Activated CD4-positive, alpha-beta memory T cell treated with anti-CD3 and anti-CD28 coated beads, Interleukin-2, amount 10 ng/mL, durations not matched to agents 7 days and 5 days (primary cell): Measurements from ENCODE around the gene TNFRSF21. TPM values are rescaled to one million over a fixed set of nuclear protein-coding genes. Genes with fewer than 3 reads are reported as not detected.

Experiments
- CTCF ChIA-PET: fragments of 350-600 bp; sonication (Branson Sonifier 250); formaldehyde crosslinking; loops from one replicate; lab custom pipeline; 2021; ENCODE audit warnings: antibody characterized with exemption, inconsistent platforms; lab: Charles Lee
- POLR2A ChIA-PET: fragments of 350-600 bp; sonication (Branson Sonifier 250); formaldehyde crosslinking; loops from one replicate; lab custom pipeline; 2021; ENCODE audit warnings: antibody characterized with exemption; lab: Charles Lee
- DNase-seq: peaks from one replicate; pipeline ENCODE4 v3.0.0-alpha.2; 2020
- H3K27ac Mint-ChIP-seq: one replicate; pipeline ENCODE4 v1.8.0; 2021; ENCODE audit warnings: mild to moderate bottlenecking, mixed read lengths
- H3K27me3 Mint-ChIP-seq: one replicate; pipeline ENCODE4 v1.8.0; 2021; ENCODE audit warnings: mixed read lengths
- H3K36me3 Mint-ChIP-seq: one replicate; pipeline ENCODE4 v1.8.0; 2021; ENCODE audit warnings: low read depth, mixed read lengths
- H3K4me1 Mint-ChIP-seq: one replicate; pipeline ENCODE4 v1.8.0; 2021; ENCODE audit warnings: mixed read lengths
- H3K4me3 Mint-ChIP-seq: one replicate; pipeline ENCODE4 v1.8.0; 2021; ENCODE audit warnings: mild to moderate bottlenecking, mixed read lengths
- H3K9me3 Mint-ChIP-seq: one replicate; pipeline ENCODE4 v1.8.0; 2021; ENCODE audit warnings: mixed read lengths
- total RNA-seq, 2 experiments: library from RNA; stranded (reverse); gene quantifications; one replicate each; pipeline ENCODE4 v1.2.3, GENCODE V29; 2021

Gene TNFRSF21
- total RNA-seq, 2 experiments from 2014 or later: 0.18 TPM; not detected in 1

DNA sequence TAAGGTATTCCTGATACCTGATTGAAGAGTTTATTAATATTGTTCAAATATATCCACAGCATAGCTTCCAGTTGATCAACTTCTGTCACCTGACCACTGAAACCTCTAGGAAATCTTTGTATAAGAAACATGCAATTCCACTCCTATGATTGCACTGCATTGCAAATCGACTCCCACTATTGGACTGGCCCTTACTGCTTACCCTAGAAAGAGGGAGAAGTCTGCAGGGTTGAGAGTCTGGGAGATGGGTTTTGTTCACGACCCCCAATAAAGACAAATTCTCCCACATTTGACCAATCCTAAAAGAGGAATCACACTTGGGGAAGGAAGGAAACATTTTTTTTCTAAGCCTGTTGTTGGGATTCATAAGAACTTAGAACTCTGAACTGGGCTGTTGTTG lies 43.7 kb downstream of the TNFRSF21 start:
- Mint-ChIP-seq H3K27ac (no peak overlapping the region), H3K27me3 (peaks cover 2% of the 10 kb centered on the region), H3K4me1 (no peaks in the 10 kb centered on the region), H3K9me3 (no peaks in the 10 kb centered on the region), H3K4me3 (no peak overlapping the region), H3K36me3 (no peaks in the 10 kb centered on the region)
- POLR2A ChIA-PET: no interaction called here
- CTCF ChIA-PET: no interaction called here
- DNase-seq: no peak

DNA sequence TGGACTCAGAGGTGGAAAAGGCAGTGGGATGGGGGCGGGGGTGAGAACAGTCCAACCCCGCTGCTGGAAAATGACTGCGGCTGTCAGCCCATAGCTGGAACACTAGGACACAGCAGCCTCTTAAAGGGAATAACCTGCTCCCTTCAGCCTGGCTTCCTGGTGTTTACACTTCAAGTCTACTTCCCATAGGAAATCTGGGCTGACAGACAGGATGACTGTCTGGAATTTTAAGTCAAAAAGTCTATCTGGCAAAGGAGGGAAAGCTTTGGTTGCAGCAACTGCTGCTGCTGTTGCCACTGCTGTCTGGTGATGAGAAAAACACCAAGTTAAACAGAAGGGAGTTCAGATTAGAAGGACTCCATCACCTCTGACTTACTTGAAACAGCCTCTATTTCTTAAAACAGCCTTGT lies 44.9 kb downstream of the TNFRSF21 start:
- Mint-ChIP-seq H3K4me1 (no peaks in the 10 kb centered on the region), H3K4me3 (no peak overlapping the region), H3K27me3 (peaks cover 2% of the 10 kb centered on the region), H3K9me3 (no peaks in the 10 kb centered on the region), H3K27ac (no peak overlapping the region), H3K36me3 (no peaks in the 10 kb centered on the region)
- DNase-seq: no peak
- ChIA-PET POLR2A (no interaction called here), CTCF (no interaction called here)

DNA sequence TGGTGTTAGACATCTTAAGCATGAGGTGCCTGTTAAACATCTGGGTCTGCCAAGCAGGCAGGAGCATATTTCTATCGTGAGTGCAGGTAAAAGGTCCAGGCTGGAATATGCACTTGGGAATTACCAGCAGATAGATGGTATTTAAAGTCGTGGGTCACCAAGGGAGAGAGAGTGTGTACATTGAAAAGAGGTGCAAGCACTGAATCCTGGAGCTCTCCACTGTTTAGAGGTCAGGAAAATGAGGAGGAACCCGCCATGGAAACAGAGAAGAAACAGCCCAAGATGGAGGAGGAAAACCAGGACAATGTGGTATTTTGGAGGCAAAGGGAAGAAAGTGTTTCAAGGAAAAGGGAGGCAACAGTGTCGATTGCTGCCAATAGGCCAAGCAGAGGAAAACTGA lies 46.4 kb downstream of the TNFRSF21 start:
- CTCF ChIA-PET: no interaction called here
- no peak for DNase-seq
- H3K36me3 Mint-ChIP-seq: no peaks in the 10 kb centered on the region
- H3K27ac Mint-ChIP-seq: no peak overlapping the region
- no peaks in the 10 kb centered on the region for H3K9me3 Mint-ChIP-seq
- H3K4me1 Mint-ChIP-seq: no peaks in the 10 kb centered on the region
- POLR2A ChIA-PET: no interaction called here
- peaks cover 2% of the 10 kb centered on the region for H3K27me3 Mint-ChIP-seq
- H3K4me3 Mint-ChIP-seq: no peak overlapping the region

DNA sequence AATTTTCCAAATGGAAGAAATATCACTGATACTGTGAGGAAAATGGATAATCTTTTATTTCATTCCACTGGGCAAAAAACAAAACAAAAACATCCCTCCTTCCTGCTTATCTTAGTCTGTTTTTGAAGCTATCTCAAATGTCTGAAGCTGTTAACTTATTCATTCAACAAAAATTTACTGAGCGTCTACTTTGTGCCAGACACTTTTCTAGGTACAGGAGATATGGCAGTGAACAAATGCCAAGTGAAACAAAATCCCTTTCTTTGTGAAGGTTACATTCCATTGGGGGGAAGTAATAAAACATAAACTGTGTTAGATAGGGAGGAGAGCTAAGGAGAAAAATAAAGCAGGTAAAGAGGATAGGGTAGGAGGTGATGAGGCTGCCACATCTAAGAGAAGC lies 47.5 kb downstream of the TNFRSF21 start:
- Mint-ChIP-seq H3K36me3 (no peaks in the 10 kb centered on the region), H3K4me1 (no peaks in the 10 kb centered on the region), H3K27ac (no peak overlapping the region), H3K9me3 (no peaks in the 10 kb centered on the region), H3K4me3 (no peak overlapping the region), H3K27me3 (peaks cover 2% of the 10 kb centered on the region)
- CTCF ChIA-PET: interaction anchor here (0.6 kb wide), 1 partner anchor 20 kb away, joined by 3 read pairs; no protein-coding TSS in a partner anchor
- no peak for DNase-seq
- POLR2A ChIA-PET: no interaction called here

DNA sequence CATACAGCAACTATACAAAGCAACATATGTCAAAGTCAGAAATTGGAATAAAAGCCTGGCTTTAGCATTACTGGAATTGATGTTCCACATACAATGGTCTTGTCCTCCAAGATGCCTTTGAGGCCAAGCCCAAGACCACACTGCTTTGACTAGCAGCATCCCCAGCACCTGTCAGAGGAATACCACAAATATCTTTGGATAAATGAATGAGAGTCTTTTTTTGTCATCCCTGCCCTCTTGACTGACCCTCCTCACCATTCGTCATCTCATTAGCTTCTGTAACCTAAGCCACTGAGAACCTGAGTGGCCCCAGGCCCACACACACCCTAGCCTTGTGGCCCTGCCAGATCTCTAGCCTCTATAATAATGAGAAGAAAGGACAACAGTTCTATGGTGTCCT lies 48.5 kb downstream of the TNFRSF21 start:
- no peak overlapping the region for H3K27ac Mint-ChIP-seq

DNA sequence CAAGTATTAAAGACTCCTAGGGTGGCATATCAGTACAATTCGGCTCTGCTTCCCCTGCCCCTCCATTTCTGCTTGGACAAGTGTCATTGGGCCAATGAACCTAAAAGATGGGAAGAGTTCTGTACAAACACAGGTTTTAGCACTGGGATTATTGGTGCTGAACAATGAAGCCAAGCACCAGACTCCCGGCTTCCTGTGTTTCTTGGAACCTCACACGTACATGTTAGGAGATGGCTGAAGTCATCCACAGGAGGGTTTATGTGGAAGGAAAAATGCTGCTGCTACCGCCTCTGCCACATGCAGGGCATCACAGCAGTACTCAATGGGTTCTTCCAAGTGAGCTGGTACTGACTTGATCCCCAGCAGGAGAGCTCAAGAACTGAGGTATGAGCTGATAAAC lies 49.7 kb downstream of the TNFRSF21 start:
- Mint-ChIP-seq H3K9me3 (no peaks in the 10 kb centered on the region), H3K4me1 (no peaks in the 10 kb centered on the region), H3K36me3 (no peaks in the 10 kb centered on the region), H3K27me3 (peaks cover 2% of the 10 kb centered on the region), H3K27ac (no peak overlapping the region), H3K4me3 (no peak overlapping the region)
- CTCF ChIA-PET: no interaction called here
- POLR2A ChIA-PET: no interaction called here
- DNase-seq: no peak

More for the DNA sequence above, 48.5 kb downstream of the TNFRSF21 start:
- H3K36me3 Mint-ChIP-seq: no peaks in the 10 kb centered on the region
- no peak overlapping the region for H3K4me3 Mint-ChIP-seq
- no peaks in the 10 kb centered on the region for H3K9me3 Mint-ChIP-seq
- ChIA-PET POLR2A (no interaction called here), CTCF (no interaction called here)
- H3K4me1 Mint-ChIP-seq: no peaks in the 10 kb centered on the region
- DNase-seq: no peak
- H3K27me3 Mint-ChIP-seq: peaks cover 2% of the 10 kb centered on the region

DNA sequence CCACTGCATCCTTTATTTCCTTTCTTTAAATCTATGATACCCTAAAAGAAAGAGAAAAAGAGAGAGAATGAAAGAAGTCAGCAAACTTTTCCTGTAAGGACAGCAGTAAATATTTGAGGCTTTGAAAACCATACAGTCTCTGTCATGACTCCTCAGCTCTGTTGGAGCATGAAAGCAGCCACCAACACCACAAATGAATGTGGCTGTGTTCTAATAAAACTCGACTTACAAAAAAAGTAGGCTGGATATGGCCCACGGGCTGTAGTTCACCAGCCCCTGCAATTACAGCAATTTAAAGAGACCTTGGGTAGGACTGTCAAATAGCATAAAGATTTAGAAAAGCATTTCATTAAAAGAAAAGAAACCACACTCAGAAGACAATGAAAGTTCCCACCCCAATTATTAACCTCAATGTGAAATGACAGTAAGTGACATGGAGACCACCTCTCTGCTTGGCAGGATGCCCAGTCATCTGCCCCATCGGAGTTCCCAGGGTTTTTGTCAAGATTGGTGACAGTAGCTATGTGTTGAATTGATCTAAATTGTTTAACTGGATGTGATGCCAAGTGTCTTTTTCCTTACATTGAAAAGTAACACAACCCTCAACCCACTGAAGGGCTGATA lies 50.9 kb downstream of the TNFRSF21 start:
- no peaks in the 10 kb centered on the region for H3K36me3 Mint-ChIP-seq
- H3K27me3 Mint-ChIP-seq: peaks cover 2% of the 10 kb centered on the region
- ChIA-PET POLR2A (no interaction called here), CTCF (no interaction called here)
- no peaks in the 10 kb centered on the region for H3K4me1 Mint-ChIP-seq
- no peak for DNase-seq
- H3K27ac Mint-ChIP-seq: no peak overlapping the region
- no peaks in the 10 kb centered on the region for H3K9me3 Mint-ChIP-seq
- H3K4me3 Mint-ChIP-seq: no peak overlapping the region

DNA sequence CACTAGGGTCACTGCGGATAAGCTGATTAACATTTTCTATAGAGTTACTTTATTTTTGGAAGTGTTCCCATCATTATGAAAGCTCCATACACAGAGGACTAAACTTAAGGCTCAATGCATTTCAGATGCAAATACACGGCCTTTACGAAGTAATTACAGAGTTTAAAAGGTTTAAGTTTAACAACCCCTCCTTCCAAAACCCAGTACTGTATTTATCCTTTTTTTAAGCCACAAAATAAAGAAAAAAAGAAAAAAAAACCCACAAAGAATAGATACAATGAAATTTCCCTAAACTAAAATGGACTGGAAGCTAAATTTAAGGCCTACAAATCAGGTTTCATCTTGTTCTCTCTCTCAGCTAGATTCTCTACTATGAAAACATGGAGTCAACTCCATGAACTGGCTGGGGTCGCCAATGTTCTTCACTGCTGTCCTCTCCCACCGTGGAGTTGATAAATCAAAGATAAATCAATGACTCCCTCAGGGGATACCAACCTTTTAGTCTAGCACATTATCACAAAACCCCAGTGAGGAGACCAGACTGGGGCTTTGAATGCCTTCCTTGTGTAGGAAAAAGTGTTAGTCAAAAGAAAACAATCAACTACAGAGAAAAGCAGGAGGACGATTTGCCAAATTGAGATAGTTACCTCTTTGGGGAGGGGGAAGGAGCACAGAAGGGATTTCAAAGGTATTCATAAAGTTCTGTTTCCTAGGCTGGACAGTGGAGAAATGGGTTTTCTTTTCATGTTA lies 52.5 kb downstream of the TNFRSF21 start:
- H3K27ac Mint-ChIP-seq: no peak overlapping the region
- no peaks in the 10 kb centered on the region for H3K9me3 Mint-ChIP-seq
- no peak for DNase-seq
- ChIA-PET POLR2A (no interaction called here), CTCF (no interaction called here)
- no peaks in the 10 kb centered on the region for H3K4me1 Mint-ChIP-seq
- H3K4me3 Mint-ChIP-seq: no peak overlapping the region
- no peaks in the 10 kb centered on the region for H3K36me3 Mint-ChIP-seq
- H3K27me3 Mint-ChIP-seq: no peaks in the 10 kb centered on the region

DNA sequence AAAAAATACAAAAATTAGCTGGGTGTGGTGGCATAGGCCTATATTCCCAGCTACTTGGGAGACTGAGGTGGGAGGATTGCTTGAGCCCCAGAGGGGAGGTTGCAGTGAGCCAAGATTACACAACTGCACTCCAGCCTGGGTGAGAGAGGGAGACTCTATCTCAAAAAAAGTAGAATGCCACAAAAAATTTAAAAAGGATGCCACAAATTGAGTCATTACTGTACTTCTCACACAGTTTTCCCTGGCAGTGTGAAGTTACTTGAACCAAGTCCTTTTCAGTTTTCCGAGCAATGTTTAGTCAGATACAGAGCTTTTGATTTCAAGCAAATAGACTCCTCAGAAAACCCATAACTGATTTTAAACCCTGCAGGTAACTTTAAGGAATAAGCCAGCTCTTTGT lies 53.3 kb downstream of the TNFRSF21 start:
- Mint-ChIP-seq H3K4me1 (no peaks in the 10 kb centered on the region), H3K4me3 (no peak overlapping the region), H3K27me3 (no peaks in the 10 kb centered on the region), H3K36me3 (no peaks in the 10 kb centered on the region), H3K27ac (no peak overlapping the region), H3K9me3 (no peaks in the 10 kb centered on the region)
- ChIA-PET CTCF (no interaction called here), POLR2A (no interaction called here)
- no peak for DNase-seq

DNA sequence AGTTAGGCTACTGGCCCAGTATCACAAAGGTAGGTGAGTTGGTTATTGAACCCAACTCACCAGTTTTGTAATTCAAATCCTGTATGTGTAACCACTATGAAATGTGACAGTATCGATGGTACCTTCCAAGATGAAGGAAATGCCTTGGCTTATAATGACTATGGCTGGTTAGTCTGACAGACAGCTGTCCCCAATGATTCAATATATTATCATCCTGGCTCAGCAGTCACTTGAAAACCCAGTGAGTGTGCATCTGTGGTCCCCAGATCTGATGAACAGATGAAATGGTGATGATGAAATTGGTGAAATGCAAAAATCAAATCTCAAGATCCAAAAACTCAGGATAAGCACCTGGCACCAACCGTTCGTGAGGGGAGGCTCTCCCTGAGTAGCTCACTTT lies 54.8 kb downstream of the TNFRSF21 start:
- Mint-ChIP-seq H3K27ac (no peak overlapping the region), H3K4me3 (no peak overlapping the region), H3K36me3 (no peaks in the 10 kb centered on the region), H3K27me3 (no peaks in the 10 kb centered on the region), H3K4me1 (no peaks in the 10 kb centered on the region), H3K9me3 (no peaks in the 10 kb centered on the region)
- POLR2A ChIA-PET: no interaction called here
- DNase-seq: no peak
- CTCF ChIA-PET: no interaction called here

DNA sequence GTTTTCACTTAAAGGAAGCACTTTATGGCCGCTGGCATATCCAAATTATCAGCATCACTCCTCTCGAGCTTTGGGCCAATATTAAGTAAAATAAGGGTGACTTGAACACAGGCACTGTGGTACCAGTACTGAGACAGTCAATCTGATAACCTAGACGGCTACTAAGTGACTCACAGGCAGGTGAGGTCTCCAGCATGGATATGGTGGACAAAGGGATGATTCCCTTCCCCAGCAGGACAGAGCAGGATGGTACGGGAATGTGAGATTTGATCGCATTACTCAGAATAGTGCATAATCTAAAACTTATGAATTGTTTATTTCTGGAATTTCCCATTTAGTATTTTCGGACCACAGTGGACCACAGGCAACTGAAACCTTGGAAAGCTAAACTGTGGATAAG lies 55.7 kb downstream of the TNFRSF21 start:
- Mint-ChIP-seq H3K27ac (no peak overlapping the region), H3K36me3 (no peaks in the 10 kb centered on the region), H3K4me3 (no peak overlapping the region), H3K9me3 (no peaks in the 10 kb centered on the region), H3K27me3 (no peaks in the 10 kb centered on the region), H3K4me1 (no peaks in the 10 kb centered on the region)
- no peak for DNase-seq
- ChIA-PET POLR2A (no interaction called here), CTCF (no interaction called here)

DNA sequence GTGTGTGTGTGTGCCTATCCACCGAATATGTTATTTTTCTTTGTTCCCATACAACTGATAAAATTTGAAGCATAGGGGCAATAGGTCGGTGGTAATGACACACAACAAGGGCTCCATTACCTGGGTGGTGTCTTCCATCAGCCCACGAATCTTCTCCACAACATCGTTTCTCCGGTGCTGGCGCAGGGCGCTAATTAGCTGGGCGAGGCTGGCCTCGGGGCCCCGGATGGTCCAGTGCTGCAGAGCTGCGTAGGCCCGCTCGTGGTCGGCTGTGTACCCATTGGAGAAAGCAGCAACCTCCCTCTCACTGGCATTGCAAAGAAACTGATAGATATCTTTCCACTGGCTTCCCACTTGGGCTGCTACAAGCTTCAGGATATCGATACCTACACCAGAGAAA lies 56.6 kb downstream of the TNFRSF21 start:
- ChIA-PET POLR2A (no interaction called here), CTCF (no interaction called here)
- no peak for DNase-seq
- Mint-ChIP-seq H3K27me3 (no peaks in the 10 kb centered on the region), H3K4me3 (no peak overlapping the region), H3K4me1 (no peaks in the 10 kb centered on the region), H3K36me3 (no peaks in the 10 kb centered on the region), H3K9me3 (no peaks in the 10 kb centered on the region), H3K27ac (no peak overlapping the region)

DNA sequence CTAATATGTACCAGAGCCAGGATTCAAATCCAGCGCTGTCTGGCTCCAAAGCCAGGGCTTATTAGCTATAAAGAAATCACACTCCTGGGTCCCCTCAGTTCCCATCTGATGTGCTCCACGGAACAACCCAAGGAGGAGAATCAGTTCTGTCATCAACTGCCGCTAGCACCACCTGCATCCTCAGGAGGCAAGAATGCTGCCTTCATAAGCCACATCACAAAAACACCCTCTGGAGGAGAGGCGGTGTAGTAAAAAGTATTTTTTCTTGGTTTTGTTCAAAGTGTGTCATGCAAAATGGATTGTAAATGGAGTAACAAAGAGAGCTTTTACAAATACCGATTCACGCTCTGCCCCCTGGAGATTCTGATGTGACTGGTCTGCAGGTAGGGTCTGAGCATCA lies 57.1 kb downstream of the TNFRSF21 start:
- POLR2A ChIA-PET: no interaction called here
- Mint-ChIP-seq H3K4me1 (no peaks in the 10 kb centered on the region), H3K9me3 (no peaks in the 10 kb centered on the region), H3K4me3 (no peak overlapping the region), H3K27ac (no peak overlapping the region), H3K36me3 (no peaks in the 10 kb centered on the region), H3K27me3 (no peaks in the 10 kb centered on the region)
- CTCF ChIA-PET: no interaction called here
- no peak for DNase-seq

DNA sequence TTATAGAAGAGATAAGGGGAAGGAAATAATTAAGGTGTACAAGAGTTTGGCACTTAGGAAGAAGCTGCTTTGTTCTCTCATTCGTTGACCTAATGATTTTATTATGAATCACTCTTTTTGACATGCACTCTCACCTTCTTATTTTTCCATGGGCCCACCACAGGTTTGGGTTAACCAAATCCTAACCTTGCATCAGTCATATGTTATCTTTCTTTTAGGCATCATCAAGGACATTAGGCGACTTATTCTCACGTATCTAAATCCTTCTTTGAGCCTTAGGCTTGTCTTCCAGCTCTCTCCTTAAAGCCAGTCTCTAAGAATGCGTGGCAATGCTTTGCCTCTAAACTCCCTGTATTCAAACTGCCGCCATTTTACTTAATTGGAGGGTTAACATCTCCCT lies 58.3 kb downstream of the TNFRSF21 start:
- Mint-ChIP-seq H3K27me3 (no peaks in the 10 kb centered on the region), H3K9me3 (no peaks in the 10 kb centered on the region), H3K36me3 (no peaks in the 10 kb centered on the region), H3K4me3 (no peak overlapping the region), H3K27ac (no peak overlapping the region), H3K4me1 (no peaks in the 10 kb centered on the region)
- no peak for DNase-seq
- CTCF ChIA-PET: no interaction called here
- POLR2A ChIA-PET: no interaction called here
